Measurements from ENCODE around the gene NME4.
"Not testable (repeated sequence)": the region's sequence is repeated elsewhere in the genome, so short reads cannot be mapped to it uniquely, and the experiment has no call there.

Gene NME4

DNA sequence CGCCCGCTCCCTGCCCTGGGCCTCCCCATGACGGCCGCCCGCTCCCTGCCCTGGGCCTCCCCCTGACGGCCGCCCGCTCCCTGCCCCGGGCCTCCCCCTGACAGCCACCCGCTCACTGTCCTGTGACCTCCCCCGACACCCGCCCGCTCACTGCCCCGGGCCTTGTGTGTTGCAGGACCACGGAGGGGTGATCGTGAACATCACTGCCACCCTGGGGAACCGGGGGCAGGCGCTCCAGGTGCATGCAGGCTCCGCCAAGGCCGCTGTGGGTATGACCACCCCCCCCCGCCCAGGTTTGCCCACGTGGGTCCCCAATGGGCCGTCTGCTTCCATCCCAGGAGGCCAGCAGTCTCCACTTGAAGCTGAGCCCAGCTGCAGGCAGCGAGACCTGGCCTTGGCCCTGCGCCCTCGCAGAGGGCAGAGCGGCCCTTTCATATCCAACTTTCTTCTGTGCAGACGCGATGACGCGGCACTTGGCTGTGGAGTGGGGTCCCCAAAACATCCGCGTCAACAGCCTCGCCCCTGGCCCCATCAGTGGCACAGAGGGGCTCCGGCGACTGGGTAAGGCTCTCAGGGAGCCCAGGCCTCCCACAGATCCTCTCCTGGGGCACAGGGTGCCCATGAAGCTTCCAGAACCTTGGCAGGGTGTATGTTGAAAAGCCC, 13.6 kb downstream of the NME4 start:
- no peaks in the 10 kb centered on the region for H3K4me1 ChIP-seq (ENCODE audit: low read length)
- no peaks in the 10 kb centered on the region for H3K36me3 ChIP-seq (replicated peaks; ENCODE audit: low read depth, low read length)
- no peaks in the 10 kb centered on the region for H3K27me3 ChIP-seq (ENCODE audit: low read depth, low read length)

DNA sequence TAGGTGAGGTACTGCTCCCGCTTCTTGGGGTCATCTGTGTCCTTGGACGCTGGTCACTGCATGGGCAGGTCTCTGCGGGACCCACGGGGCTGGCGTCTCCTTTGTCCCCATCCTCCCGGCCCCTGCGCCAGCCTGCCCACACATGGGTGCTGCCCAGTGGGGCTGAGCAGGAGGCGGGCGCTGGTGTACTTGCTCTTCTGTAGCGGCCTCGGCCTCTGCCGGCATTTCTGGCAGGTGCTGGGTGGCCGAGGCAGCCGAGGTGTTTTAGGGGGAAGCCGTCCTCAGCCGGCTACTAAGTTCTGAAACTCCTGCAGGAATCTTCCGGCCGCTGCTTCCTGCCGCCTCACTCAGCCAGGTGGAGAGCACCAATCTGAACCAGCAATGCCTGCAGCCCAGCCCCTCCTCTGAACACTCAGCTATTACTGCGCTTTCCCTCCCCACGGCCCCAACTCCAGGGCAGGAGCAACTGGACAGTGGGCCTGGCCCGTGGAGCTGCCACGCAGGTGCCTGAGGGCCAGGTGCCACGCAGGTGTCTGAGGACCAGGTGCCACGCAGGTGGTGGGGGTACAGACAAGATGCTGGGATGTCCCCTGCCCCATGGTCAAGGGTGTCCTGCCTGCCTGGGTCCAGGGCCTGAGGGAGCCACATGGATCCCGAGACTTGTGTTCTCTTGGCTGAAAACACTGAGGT, 14.7 kb downstream of the NME4 start:
- H3K4me1 ChIP-seq (ENCODE audit: low read length) = no peaks in the 10 kb centered on the region
- H3K27ac ChIP-seq (ENCODE audit: low read length) = no peak overlapping the region
- no peak overlapping the region for H3K9ac ChIP-seq (ENCODE audit: low read length)
- TF ChIP-seq, protein P1, sequence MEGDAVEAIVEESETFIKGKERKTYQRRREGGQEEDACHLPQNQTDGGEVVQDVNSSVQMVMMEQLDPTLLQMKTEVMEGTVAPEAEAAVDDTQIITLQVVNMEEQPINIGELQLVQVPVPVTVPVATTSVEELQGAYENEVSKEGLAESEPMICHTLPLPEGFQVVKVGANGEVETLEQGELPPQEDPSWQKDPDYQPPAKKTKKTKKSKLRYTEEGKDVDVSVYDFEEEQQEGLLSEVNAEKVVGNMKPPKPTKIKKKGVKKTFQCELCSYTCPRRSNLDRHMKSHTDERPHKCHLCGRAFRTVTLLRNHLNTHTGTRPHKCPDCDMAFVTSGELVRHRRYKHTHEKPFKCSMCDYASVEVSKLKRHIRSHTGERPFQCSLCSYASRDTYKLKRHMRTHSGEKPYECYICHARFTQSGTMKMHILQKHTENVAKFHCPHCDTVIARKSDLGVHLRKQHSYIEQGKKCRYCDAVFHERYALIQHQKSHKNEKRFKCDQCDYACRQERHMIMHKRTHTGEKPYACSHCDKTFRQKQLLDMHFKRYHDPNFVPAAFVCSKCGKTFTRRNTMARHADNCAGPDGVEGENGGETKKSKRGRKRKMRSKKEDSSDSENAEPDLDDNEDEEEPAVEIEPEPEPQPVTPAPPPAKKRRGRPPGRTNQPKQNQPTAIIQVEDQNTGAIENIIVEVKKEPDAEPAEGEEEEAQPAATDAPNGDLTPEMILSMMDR (IDR thresholded peaks at IDR 0.05; ENCODE audit: low read depth, low read length) = no peak
- TF ChIP-seq EZH2phosphoT487 (IDR thresholded peaks at IDR 0.05; ENCODE audit: low read depth) = no peak
- no peaks in the 10 kb centered on the region for H3K27me3 ChIP-seq (ENCODE audit: low read depth, low read length)
- H3K36me3 ChIP-seq (replicated peaks; ENCODE audit: low read depth, low read length) = no peaks in the 10 kb centered on the region
- H3K4me3 ChIP-seq (ENCODE audit: low read length) = no peak overlapping the region
- no peaks in the 10 kb centered on the region for H3K79me2 ChIP-seq (ENCODE audit: low read length)
- no peaks in the 10 kb centered on the region for H3K9me3 ChIP-seq (ENCODE audit: insufficient read depth, low read length)
- no peak overlapping the region for H2AFZ ChIP-seq (ENCODE audit: low read depth, low read length)
- no peak overlapping the region for H3K4me2 ChIP-seq (ENCODE audit: low read length)
- H4K20me1 ChIP-seq (ENCODE audit: insufficient read depth, low read length) = no peaks in the 10 kb centered on the region

More for the DNA sequence above, 13.6 kb downstream of the NME4 start:
- Histone ChIP-seq H3K9me3 (ENCODE audit: insufficient read depth, low read length) (no peaks in the 10 kb centered on the region), H3K4me2 (ENCODE audit: low read length) (no peak overlapping the region), H2AFZ (ENCODE audit: low read depth, low read length) (no peak overlapping the region), H3K27ac (ENCODE audit: low read length) (no peak overlapping the region), H4K20me1 (ENCODE audit: insufficient read depth, low read length) (no peaks in the 10 kb centered on the region), H3K4me3 (ENCODE audit: low read length) (no peak overlapping the region), H3K9ac (ENCODE audit: low read length) (no peak overlapping the region), H3K79me2 (ENCODE audit: low read length) (no peaks in the 10 kb centered on the region)
- no peak for TF ChIP-seq EZH2phosphoT487 (IDR thresholded peaks at IDR 0.05; ENCODE audit: low read depth)
- TF ChIP-seq, protein P1 (IDR thresholded peaks at IDR 0.05; ENCODE audit: low read depth, low read length) = no peak

DNA sequence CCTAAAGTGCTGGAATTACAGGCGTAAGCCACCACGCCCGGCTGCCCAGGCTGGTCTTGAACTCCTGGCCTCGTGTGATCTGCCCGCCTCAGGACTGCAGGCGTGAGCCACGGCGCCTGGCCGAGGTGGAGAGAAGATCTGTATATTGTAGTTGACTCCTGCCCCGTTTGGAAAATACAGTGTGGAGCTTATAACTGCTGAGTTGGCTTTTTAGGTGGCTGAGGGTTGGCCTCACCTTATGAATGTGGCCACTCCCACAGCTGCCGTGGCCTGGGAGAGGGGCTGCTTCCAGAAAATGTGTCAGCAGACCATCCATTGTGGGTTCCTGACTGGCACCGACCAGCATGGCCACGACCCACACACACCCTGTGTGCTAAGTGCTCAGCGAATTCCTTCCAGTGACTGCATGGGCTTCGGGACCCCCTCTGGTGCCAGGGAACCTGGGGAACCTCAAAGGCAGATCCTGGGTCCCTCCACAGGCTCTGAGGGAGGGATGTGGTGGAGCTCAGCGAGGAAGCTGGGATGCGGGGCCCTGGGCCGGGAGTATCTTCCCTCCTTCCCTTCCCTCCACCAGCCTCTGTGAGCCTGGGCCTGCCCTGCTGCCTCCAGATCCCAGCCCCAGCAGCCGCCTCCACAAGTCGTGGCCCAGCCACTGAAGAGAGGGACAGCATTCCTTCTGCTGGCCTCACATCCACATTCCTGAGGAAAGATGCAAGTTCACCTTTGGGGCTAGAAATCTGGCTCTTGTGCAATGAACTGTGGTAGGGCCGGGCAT, 17.6 kb downstream of the NME4 start:
- Histone ChIP-seq H3K27me3 (ENCODE audit: low read depth, low read length) (no peaks in the 10 kb centered on the region), H4K20me1 (ENCODE audit: insufficient read depth, low read length) (no peaks in the 10 kb centered on the region), H3K9me3 (ENCODE audit: insufficient read depth, low read length) (no peaks in the 10 kb centered on the region), H2AFZ (ENCODE audit: low read depth, low read length) (no peak overlapping the region), H3K9ac (ENCODE audit: low read length) (no peak overlapping the region), H3K79me2 (ENCODE audit: low read length) (no peaks in the 10 kb centered on the region), H3K4me1 (ENCODE audit: low read length) (no peaks in the 10 kb centered on the region), H3K36me3 (replicated peaks; ENCODE audit: low read depth, low read length) (no peaks in the 10 kb centered on the region), H3K4me2 (ENCODE audit: low read length) (no peak overlapping the region), H3K27ac (ENCODE audit: low read length) (no peak overlapping the region), H3K4me3 (ENCODE audit: low read length) (no peak overlapping the region)
- TF ChIP-seq, protein P1 (IDR thresholded peaks at IDR 0.05; ENCODE audit: low read depth, low read length) = no peak
- no peak for TF ChIP-seq EZH2phosphoT487 (IDR thresholded peaks at IDR 0.05; ENCODE audit: low read depth)

DNA sequence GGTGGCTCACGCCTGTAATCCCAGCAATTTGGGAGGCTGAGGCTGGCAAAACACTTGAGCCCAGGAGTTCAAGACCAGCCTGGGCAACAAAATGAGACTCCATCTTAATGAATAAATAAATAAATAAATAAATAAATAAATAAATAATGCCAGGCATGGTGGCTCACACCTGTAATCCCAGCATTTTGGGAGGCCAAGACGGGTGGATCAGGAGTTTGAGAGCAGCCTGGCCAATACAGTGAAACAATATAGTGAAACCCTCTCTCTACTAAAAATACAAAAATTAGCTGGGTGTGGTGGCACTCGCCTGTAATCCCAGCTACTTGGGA, 18.1 kb downstream of the NME4 start:
- not testable (repeated sequence) for H3K9me3 ChIP-seq (ENCODE audit: insufficient read depth, low read length); H3K36me3 ChIP-seq (replicated peaks; ENCODE audit: low read depth, low read length); H3K9ac ChIP-seq (ENCODE audit: low read length); H3K4me1 ChIP-seq (ENCODE audit: low read length); H3K79me2 ChIP-seq (ENCODE audit: low read length); H3K27me3 ChIP-seq (ENCODE audit: low read depth, low read length); H3K4me3 ChIP-seq (ENCODE audit: low read length); H4K20me1 ChIP-seq (ENCODE audit: insufficient read depth, low read length); H3K27ac ChIP-seq (ENCODE audit: low read length); H3K4me2 ChIP-seq (ENCODE audit: low read length); H2AFZ ChIP-seq (ENCODE audit: low read depth, low read length)

DNA sequence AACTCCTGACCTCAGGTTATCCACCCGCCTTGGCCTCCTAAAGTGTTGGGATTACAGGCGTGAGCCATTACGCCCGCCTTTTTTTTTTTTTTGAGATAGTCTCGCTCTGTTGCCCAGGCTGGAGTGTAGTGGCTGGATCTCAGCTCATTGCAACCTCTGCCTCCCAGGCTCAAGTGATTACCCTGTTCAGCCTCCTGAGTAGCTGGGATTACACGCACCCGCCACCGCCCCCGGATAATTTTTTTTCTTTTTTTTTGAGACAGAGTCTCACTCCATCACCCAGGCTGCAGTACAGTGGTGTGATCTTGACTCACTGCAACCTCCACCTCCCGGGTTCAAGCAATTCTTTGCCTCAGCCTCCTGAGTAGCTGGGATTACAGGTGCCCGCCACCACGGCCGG, 25.2 kb downstream of the NME4 start:
- H3K9me3 ChIP-seq (ENCODE audit: insufficient read depth, low read length); H3K27ac ChIP-seq (ENCODE audit: low read length); H2AFZ ChIP-seq (ENCODE audit: low read depth, low read length); H3K36me3 ChIP-seq (replicated peaks; ENCODE audit: low read depth, low read length); H3K9ac ChIP-seq (ENCODE audit: low read length); H3K4me2 ChIP-seq (ENCODE audit: low read length); H3K4me3 ChIP-seq (ENCODE audit: low read length); H4K20me1 ChIP-seq (ENCODE audit: insufficient read depth, low read length): not testable (repeated sequence)
- Histone ChIP-seq H3K79me2 (ENCODE audit: low read length) (peaks cover 12% of the 10 kb centered on the region), H3K27me3 (ENCODE audit: low read depth, low read length) (peaks cover 11% of the 10 kb centered on the region), H3K4me1 (ENCODE audit: low read length) (peaks cover 14% of the 10 kb centered on the region)
